Mammary epithelial cell (primary cell): ENCODE results near the gene PRKN.

ENCODE experiments used
- EZH2 ChIP-seq: IDR thresholded peaks from 2 replicates; pipeline ENCODE4 v1.6.1; 2012; ENCODE audit warnings: low read length, inconsistent platforms, borderline replicate concordance
- TF ChIP-seq, protein P1 (sequence below), 2 donors: IDR thresholded peaks in 1 of 2; conservative IDR thresholded peaks in 1 of 2; 2 replicates each; pipeline ENCODE4 v1.5.1; 2011 to 2012; ENCODE audit warnings: inconsistent platforms in 2 of 2, low read length in 2 of 2, mild to moderate bottlenecking in 2 of 2, control low read depth in 1 of 2, low read depth in 1 of 2; ENCODE audit not compliant: insufficient read depth in 1 of 2; ENCODE audit errors: extremely low read depth in 1 of 2

- TF ChIP-seq EZH2: no peak
- TF ChIP-seq, protein P1, sequence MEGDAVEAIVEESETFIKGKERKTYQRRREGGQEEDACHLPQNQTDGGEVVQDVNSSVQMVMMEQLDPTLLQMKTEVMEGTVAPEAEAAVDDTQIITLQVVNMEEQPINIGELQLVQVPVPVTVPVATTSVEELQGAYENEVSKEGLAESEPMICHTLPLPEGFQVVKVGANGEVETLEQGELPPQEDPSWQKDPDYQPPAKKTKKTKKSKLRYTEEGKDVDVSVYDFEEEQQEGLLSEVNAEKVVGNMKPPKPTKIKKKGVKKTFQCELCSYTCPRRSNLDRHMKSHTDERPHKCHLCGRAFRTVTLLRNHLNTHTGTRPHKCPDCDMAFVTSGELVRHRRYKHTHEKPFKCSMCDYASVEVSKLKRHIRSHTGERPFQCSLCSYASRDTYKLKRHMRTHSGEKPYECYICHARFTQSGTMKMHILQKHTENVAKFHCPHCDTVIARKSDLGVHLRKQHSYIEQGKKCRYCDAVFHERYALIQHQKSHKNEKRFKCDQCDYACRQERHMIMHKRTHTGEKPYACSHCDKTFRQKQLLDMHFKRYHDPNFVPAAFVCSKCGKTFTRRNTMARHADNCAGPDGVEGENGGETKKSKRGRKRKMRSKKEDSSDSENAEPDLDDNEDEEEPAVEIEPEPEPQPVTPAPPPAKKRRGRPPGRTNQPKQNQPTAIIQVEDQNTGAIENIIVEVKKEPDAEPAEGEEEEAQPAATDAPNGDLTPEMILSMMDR (conservative IDR thresholded peaks at IDR 0.05 in 1 of 2, IDR thresholded peaks at IDR 0.05 in 1 of 2; ENCODE audit: extremely low read depth in 1 of 2, insufficient read depth in 1 of 2, low read depth in 1 of 2, low read length in 2 of 2): no peak
These were observed 466.0 kb downstream of the PRKN start for GRCh38 chr6:162261598-162261997.
